ENCODE results near the gene GOLT1A.

The GOLT1A gene

GRCh38 chr1:204212715-204213114 is 1.1 kb downstream of the GOLT1A start:
- ATAC-seq (no peak), DNase-seq (no peak)
- H3K4me1 Mint-ChIP-seq = peaks cover 8% of the 10 kb centered on the region
- no peaks in the 10 kb centered on the region for H3K27me3 Mint-ChIP-seq
- H3K4me3 Mint-ChIP-seq = no peak overlapping the region
- no peaks in the 10 kb centered on the region for H3K9me3 Mint-ChIP-seq
- no peak overlapping the region for H3K27ac Mint-ChIP-seq

- no peak for DNase-seq
- no peak for ATAC-seq
- no peaks in the 10 kb centered on the region for H3K9me3 Mint-ChIP-seq
- H3K4me1 Mint-ChIP-seq = peaks cover 14% of the 10 kb centered on the region
- no peak overlapping the region for H3K4me3 Mint-ChIP-seq
- H3K27me3 Mint-ChIP-seq = peaks cover 11% of the 10 kb centered on the region
- H3K27ac Mint-ChIP-seq = no peak overlapping the region
These were observed 2.7 kb downstream of the GOLT1A start for GRCh38 chr1:204211046-204211445.

- peak; percentile 73 to 76 for DNase-seq
- Mint-ChIP-seq H3K4me1 (peaks cover 14% of the 10 kb centered on the region), H3K27me3 (peaks cover 43% of the 10 kb centered on the region), H3K4me3 (no peak overlapping the region), H3K27ac (no peak overlapping the region), H3K9me3 (no peaks in the 10 kb centered on the region)
- peak; percentile 98 for ATAC-seq
These were observed 6.6 kb downstream of the GOLT1A start for GRCh38 chr1:204207136-204207616.

DNA sequence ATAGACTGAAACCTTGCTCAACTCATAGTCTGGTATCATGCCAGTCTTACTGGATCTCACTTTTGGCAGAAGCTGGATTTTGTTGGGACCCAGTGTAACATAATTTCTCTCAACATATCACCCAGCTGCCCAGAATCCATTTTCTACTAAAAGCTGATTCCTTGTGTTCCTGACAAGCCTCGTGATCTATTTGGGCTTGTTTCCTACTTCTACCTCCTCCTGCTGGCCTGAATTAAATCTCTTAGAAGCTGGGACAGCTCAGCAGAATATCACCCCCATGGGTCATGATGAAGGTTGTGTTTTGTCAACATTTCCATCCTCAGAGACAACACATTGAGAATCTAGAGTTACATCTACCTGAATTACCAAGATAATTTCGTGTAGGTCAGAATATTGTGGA is 7.7 kb downstream of the GOLT1A start:
- Mint-ChIP-seq H3K9me3 (no peaks in the 10 kb centered on the region), H3K27me3 (peaks cover 43% of the 10 kb centered on the region), H3K27ac (no peak overlapping the region), H3K4me3 (no peak overlapping the region), H3K4me1 (peaks cover 14% of the 10 kb centered on the region)
- DNase-seq (no peak), ATAC-seq (no peak)

DNA sequence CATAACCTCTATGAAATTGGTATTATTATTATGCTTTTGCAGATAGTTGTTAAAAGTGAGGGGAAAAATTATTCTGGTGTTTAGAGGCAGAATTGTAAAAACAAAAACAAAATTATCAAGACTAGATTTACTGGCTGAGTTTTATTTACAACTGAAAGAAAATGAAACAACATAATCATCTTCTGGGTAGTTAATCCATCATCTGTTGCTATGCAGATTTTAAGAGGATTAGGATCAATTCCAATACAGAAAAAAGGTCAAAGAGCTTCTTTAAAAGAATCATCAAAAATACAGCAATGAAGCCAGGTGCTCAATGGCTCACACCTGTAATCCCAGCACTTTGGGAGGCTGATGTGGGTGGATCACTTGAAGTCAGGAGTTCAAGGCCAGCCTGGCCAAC is 8.3 kb downstream of the GOLT1A start:
- Mint-ChIP-seq H3K4me3 (no peak overlapping the region), H3K27me3 (peaks cover 43% of the 10 kb centered on the region), H3K4me1 (peaks cover 14% of the 10 kb centered on the region), H3K27ac (no peak overlapping the region), H3K9me3 (no peaks in the 10 kb centered on the region)
- ATAC-seq (no peak), DNase-seq (no peak)

- no peak for DNase-seq
- peaks cover 43% of the 10 kb centered on the region for H3K27me3 Mint-ChIP-seq
- H3K4me3 Mint-ChIP-seq = no peak overlapping the region
- H3K27ac Mint-ChIP-seq = no peak overlapping the region
- no peaks in the 10 kb centered on the region for H3K9me3 Mint-ChIP-seq
- ATAC-seq = no peak
- H3K4me1 Mint-ChIP-seq = peaks cover 14% of the 10 kb centered on the region
These were observed 8.8 kb downstream of the GOLT1A start for GRCh38 chr1:204204944-204205343.

DNA sequence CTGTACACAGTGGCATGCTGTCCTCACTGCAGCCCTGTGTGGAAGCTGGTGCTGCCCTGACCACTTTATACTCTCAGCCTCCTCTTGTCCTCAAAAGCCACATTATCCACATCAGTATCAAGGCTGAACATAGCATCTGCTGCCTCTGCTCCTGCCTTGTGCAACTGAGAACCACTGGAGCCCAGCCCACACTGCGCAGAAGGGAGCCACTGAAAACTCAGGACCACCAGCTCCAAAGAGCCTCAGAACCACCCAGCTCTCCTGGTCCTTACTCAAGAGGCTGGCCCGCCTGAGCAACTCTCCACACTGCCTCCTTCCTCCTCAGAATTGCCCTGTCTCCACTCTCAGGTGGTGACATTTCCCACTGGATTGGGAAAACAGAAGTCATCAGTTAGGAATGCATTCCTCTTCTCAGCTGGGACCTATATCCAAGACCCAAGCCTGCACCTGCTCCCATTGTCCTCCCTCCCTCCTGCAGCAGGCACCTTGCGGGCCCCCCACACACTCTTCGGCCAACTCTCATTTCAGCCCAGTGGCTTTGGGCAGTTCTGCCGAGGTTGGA is 10.5 kb downstream of the GOLT1A start:
- peaks cover 22% of the 10 kb centered on the region for H3K4me1 Mint-ChIP-seq
- no peak for DNase-seq
- H3K27ac Mint-ChIP-seq = no peak overlapping the region
- H3K9me3 Mint-ChIP-seq = no peaks in the 10 kb centered on the region
- peaks cover 43% of the 10 kb centered on the region for H3K27me3 Mint-ChIP-seq
- no peak for ATAC-seq
- H3K4me3 Mint-ChIP-seq = no peak overlapping the region

GRCh38 chr1:204202481-204202880 is 11.3 kb downstream of the GOLT1A start:
- peaks cover 24% of the 10 kb centered on the region for H3K4me1 Mint-ChIP-seq
- no peak overlapping the region for H3K4me3 Mint-ChIP-seq
- ATAC-seq = no peak
- no peak overlapping the region for H3K27ac Mint-ChIP-seq
- H3K27me3 Mint-ChIP-seq = peaks cover 43% of the 10 kb centered on the region
- no peak for DNase-seq
- no peaks in the 10 kb centered on the region for H3K9me3 Mint-ChIP-seq

DNA sequence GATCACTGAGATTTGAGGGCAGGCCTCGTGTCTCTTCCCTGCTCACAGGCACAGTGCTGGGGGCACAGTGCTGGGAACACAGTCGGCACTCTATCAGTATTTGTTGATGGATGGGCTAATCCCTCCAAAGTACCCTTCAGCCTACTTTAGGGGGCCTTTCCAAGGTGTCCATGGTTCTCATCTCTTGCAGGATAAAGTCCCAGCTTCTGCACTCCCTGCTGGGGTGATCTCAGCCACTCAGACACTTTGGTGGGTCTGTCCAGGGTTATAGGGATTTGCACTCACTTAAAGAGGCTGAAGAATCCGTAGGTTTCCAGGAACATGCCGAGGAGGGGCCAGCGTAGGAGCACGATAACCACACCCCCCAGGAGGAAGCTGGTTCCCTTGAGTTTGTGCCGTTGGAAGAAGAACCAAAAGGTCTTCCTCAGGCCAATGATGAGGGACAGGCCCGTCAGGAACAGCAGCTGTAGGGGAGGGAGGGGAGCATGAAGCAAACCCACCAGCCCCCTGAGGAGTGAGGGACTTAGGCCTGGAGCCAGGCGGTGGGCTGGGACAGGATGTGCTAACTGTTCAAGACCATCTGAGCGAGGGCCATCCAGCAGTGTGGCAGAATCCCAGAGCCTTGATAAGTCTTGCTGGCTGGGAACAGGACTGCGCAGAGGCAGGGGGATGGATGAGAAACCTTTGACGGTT is 12.3 kb downstream of the GOLT1A start:
- DNase-seq = no peak
- no peak overlapping the region for H3K27ac Mint-ChIP-seq
- H3K4me3 Mint-ChIP-seq = no peak overlapping the region
- H3K9me3 Mint-ChIP-seq = no peaks in the 10 kb centered on the region
- peaks cover 37% of the 10 kb centered on the region for H3K27me3 Mint-ChIP-seq
- H3K4me1 Mint-ChIP-seq = peaks cover 22% of the 10 kb centered on the region
- no peak for ATAC-seq

GRCh38 chr1:204199579-204199978 is 14.2 kb downstream of the GOLT1A start:
- DNase-seq (no peak), ATAC-seq (no peak)
- H3K9me3 Mint-ChIP-seq = peaks cover 0 to 3% of the 10 kb centered on the region in 2 donors
- H3K27ac Mint-ChIP-seq = no peak overlapping the region
- H3K4me1 Mint-ChIP-seq = peaks cover 26% of the 10 kb centered on the region
- H3K4me3 Mint-ChIP-seq = no peak overlapping the region
- H3K27me3 Mint-ChIP-seq = peaks cover 18% of the 10 kb centered on the region

DNA sequence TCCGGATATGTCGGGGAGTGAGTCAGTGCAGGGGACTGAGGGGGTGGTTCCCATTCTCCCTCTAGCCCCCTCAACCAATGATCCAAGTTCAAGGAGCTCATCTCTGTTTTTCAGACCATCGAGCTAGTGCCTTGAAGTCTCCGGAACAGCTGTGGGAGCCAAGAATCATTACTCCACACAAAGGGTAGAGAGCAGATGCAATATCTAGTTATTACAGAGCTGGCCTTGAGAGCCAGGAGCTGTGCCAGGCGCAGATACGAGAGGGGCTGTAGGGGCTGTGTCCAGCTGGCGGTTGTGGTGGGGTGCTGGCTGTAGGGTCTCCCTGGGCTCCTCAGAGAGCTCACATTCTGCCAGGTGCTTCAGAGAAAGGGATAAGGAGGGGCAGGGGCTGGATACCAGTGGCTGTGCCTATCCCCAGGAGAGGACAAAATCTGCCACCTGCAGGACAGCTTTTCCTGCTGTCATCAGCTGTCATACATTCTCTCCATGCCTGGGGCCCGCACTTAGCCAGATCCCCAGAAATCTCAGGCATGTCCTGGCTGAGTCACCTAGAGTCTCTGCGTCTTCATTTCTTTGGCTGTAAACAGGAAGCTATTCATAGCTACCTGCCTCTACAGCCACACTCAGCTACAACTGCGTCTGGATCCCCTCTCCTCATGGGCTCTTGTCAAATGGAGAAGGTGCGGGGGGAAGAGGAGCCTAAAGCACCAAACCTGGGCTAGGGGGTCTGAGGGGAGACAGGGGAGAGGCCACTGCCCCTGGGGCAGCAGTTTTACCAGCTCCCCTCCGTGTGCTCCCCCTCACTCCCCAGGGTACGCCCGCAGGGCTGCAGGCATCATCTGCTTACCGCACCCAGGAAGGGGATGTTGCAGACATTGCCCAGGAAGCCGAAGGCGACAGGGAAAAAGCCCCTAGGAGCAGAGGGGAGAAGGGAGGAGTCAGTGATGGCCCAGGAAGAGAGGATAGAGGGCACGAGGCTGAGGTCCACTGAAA is 15.1 kb downstream of the GOLT1A start:
- Mint-ChIP-seq H3K27me3 (peaks cover 9% of the 10 kb centered on the region), H3K9me3 (peaks cover 0 to 3% of the 10 kb centered on the region in 2 donors), H3K4me3 (no peak overlapping the region), H3K27ac (no peak overlapping the region), H3K4me1 (peaks cover 30% of the 10 kb centered on the region)
- DNase-seq (no peak), ATAC-seq (peak; percentile 27)

- ATAC-seq (no peak), DNase-seq (no peak)
- H3K4me3 Mint-ChIP-seq = no peak overlapping the region
These were observed 16.7 kb downstream of the GOLT1A start for GRCh38 chr1:204197068-204197467.

DNA sequence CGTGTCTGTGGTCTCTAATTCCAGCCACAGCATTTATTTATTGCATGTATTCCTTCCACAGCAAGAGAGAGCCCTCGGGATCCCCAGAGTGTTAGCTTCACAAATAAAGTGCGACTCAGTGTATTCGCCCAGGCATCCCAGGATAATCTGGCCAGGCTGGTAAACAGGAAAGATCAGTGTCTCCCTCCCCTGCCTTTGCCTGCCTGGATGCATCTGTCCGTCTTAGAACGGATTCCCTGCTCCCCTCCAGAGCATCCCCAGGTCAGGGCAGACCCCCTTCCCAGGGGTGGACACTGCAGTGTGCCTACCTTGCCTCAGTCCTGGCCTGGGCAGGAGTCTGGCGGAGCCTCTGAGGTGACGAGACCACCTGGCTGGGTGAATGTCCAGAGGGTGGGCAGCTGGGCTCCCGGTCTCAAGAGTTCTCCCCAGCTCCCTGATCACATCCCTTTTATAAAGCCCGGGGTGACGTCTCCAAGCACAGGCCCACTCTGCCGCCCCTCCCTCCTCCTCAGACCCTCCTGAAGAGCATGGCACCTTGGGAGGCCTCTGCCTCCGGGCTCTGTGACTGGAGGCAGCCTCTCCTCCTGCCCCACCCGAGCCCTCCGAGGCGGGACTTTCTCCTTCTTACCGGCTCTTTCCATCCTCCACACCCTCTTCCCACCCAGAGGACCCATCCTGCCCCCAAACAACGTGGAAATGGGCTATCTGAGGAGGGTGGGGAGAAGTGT is 17.6 kb downstream of the GOLT1A start, which contains the start of gene KISS1:
TSS of gene KISS1 (minus strand) at position 424 of the 728 bp plus-strand sequence. CDS start 3,615 bp downstream, outside the sequence.
- H3K9me3 Mint-ChIP-seq = peaks cover 0 to 3% of the 10 kb centered on the region in 2 donors
- H3K27ac Mint-ChIP-seq = peak within 1 kb of the TSS in 1 of 2 donors; percentile 72
- ATAC-seq (no peak), DNase-seq (no peak)
- peaks cover 30% of the 10 kb centered on the region for H3K4me1 Mint-ChIP-seq
- H3K4me3 Mint-ChIP-seq = no peak within 1 kb of the TSS
- H3K27me3 Mint-ChIP-seq = no peaks in the 10 kb centered on the region

More at GRCh38 chr1:204197068-204197467, 16.7 kb downstream of the GOLT1A start:
- Mint-ChIP-seq H3K27ac (no peak overlapping the region), H3K9me3 (peaks cover 0 to 3% of the 10 kb centered on the region in 2 donors), H3K4me1 (peaks cover 30% of the 10 kb centered on the region), H3K27me3 (no peaks in the 10 kb centered on the region)

- H3K27ac Mint-ChIP-seq = no peak overlapping the region
- peaks cover 0 to 3% of the 10 kb centered on the region in 2 donors for H3K9me3 Mint-ChIP-seq
- ATAC-seq (no peak), DNase-seq (no peak)
- no peaks in the 10 kb centered on the region for H3K27me3 Mint-ChIP-seq
- H3K4me3 Mint-ChIP-seq = no peak overlapping the region
- peaks cover 36% of the 10 kb centered on the region for H3K4me1 Mint-ChIP-seq
These were observed 19.0 kb downstream of the GOLT1A start for GRCh38 chr1:204194771-204195170.

DNA sequence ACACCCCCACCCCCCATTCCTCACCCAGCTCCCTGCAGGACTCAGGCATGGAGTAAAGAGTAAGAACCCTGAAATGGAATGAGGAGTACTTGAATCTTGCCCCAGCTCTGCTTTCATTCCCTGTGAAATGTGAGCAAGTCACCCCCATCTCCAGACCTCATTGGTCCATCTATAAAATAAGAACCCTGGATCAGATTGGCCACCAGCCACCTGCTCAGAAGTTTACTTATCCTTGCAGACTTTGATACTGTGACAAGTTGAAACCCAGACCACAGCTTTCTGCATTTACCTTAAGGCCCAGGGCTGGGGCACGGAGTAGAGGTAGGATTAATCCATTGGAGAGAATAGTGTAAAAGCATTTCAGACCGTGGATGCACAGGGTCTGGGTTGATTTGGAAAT is 19.7 kb downstream of the GOLT1A start:
- no peak overlapping the region for H3K4me3 Mint-ChIP-seq
- ATAC-seq (no peak), DNase-seq (no peak)
- H3K27me3 Mint-ChIP-seq = no peaks in the 10 kb centered on the region
- no peak overlapping the region for H3K27ac Mint-ChIP-seq
- peaks cover 0 to 3% of the 10 kb centered on the region in 2 donors for H3K9me3 Mint-ChIP-seq
- peaks cover 43% of the 10 kb centered on the region for H3K4me1 Mint-ChIP-seq

Data from stimulated activated naive CD8-positive, alpha-beta T cell treated with anti-CD3 and anti-CD28 coated beads, Interleukin-15, amount 100 ng/mL, for 72 hours (primary cell).